ENCODE results near the gene HINT3.
"Not testable (repeated sequence)": the region's sequence is repeated elsewhere in the genome, so short reads cannot be mapped to it uniquely, and the experiment has no call there.

HINT3 gene

GRCh38 chr6:125956506-125957390 lies at the start of gene HINT3:
Gene HINT3 (plus strand): TSS chr6:125956770. CDS start chr6:125956978, 208 bp downstream.
- peak; percentile 99 for DNase-seq

- peak; percentile 22 for DNase-seq
These were observed 46.0 kb upstream of the HINT3 start for GRCh38 chr6:125910527-125910926.

- DNase-seq = not testable (repeated sequence)
These were observed 45.5 kb upstream of the HINT3 start for GRCh38 chr6:125911051-125911451.

- DNase-seq = not testable (repeated sequence)
These were observed 44.1 kb upstream of the HINT3 start for GRCh38 chr6:125912430-125912829.

DNA sequence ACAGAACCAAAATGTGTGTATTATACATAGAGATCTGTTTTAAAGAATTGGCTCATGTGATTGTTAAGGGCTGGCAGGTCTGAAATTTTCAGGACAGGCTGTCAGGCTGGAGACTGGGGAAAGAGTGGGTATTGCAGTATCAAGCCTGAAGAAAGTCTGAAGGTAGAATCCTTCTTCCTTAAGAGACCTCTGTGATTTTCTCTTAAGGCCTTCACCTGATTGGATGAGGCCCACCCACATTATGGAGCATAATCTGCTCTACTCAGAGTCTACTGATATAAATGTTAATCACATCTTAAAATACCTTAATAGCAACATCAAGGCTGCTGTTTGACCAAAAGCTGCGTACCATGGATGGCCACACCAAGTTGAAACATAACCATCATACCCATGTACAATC lies 43.4 kb upstream of the HINT3 start:
- no peak for DNase-seq

GRCh38 chr6:125913864-125914351 lies 42.7 kb upstream of the HINT3 start:
- DNase-seq = no peak

- DNase-seq = no peak
These were observed 38.3 kb upstream of the HINT3 start for GRCh38 chr6:125918230-125918629.

DNA sequence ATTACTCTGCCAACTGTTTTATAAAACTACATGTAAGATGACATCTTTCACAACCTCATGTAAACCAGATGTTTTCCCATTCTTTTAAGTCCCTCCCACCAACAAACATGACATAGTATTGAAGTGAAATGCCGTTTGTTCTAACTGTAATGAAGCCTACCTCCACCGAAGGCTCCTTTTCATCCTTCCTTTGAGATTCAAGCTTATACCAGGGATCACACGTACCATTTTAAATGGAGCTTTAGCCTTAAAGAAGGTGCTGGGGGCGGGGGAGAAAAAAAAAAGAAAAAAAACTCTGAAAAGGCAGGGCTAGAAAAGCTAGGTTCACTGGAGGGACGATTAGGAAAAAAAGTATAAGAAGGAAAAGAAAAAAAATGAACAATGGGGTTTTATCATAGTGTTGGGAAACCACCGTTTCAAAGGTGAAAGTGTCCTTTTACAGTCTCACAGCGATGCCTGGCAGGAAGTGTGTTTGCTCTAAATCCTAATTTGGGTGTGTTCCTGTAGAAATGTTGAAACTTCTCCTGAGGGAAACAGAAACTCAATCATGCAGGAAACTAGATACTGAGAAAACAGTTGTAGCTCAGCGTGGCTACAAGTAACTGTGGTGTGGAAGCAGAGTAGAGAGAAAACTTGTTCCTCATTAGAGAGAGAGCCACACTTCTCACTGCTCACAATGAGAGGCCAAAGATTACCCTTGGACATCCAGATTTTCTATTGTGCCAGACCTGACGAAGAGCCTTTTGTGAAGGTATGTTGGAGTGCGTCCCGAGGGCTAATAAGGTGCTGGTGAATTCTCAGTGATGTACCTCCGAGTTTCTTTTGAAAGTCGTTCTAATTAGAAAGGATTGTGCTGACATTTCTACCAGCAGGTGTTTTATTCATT lies 37.6 kb upstream of the HINT3 start:
- peak; percentile 62 for DNase-seq

- no peak for DNase-seq
These were observed 37.0 kb upstream of the HINT3 start for GRCh38 chr6:125919618-125920017.

- no peak for DNase-seq
These were observed 34.2 kb upstream of the HINT3 start for GRCh38 chr6:125922322-125922860.

- DNase-seq = no peak
These were observed 33.1 kb upstream of the HINT3 start for GRCh38 chr6:125923366-125923877.

GRCh38 chr6:125924169-125924568 lies 32.4 kb upstream of the HINT3 start:
- DNase-seq = no peak

DNA sequence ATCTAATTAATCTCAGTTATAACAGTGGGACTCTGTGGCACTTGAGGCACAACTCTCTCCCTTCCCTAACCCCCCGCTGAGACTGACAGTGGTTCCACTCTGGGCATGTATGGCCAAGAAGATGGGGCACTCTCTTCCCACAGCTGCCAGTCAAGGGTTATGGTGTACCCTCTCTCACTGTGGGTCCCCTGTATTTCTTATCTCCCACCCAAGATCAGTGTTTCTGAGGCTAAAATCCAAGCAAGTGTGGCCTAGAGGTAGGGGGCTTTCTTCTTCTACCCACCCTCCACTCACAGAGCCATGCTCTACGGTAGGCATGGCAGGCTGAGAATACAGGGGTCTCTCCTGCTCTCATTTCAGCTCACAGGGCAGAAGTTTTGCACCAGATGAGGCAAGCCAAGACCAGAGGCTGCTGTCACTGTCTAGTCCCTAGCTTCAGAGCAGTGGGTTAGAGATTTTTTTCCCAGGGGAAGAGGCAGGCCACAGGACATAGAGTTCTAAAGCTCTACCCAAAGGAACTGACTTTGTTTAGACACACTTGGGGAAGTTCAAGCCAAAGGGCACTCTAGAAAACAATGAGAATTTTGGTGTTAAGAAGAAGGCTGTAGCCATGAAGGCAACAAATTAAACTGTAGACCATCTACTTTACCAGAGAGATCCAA lies 31.7 kb upstream of the HINT3 start:
- no peak for DNase-seq

DNA sequence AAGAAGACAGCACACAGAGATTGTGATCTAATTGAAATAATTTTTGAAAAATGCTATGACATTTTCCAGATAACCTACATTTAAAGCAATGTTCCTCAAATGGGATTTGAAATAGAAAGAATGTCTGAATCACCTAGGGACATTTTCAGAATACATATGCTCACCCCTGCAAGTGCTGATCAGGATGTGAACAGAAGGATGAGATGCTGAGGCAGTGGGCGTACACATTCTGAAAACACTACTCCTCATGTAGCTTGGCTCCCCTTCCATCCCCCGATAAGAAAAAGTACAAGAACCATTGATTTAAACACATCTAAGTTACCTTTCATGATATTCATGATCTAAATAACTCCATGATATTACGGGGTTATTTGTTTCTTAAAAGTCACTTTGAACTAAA lies 29.9 kb upstream of the HINT3 start:
- no peak for DNase-seq

- no peak for DNase-seq
These were observed 28.8 kb upstream of the HINT3 start for GRCh38 chr6:125927761-125928160.

DNA sequence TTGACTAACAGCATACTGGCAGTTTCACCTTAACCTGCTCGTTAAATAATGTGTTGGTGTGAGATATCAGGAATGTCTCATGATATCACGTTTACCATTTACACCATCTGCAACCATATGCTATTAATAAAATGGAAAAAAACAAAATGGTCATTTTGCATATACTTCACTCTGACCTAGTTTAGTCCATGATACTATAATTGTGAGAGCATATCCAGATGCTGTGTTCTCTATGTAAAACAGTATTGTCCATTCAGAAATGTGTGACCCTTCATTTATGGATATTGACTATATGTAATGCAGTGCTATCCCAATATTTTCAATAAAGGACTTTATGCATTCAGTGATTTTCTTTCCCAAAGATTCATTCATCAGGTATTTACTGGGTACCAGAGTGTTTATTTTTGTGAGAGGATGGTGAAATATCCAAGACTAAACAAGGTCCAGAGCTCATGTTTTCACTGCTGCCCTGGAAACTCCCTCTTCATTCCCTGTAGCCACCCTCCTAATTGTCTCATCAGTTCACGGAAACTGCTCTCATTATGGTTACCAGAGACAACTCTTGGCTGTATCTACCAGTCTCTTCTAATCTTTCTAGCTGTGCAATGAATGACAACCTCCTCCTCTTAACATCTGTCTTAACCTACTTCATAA lies 25.7 kb upstream of the HINT3 start:
- DNase-seq = no peak

GRCh38 chr6:125931733-125932450 lies 24.7 kb upstream of the HINT3 start:
- DNase-seq = no peak

DNA sequence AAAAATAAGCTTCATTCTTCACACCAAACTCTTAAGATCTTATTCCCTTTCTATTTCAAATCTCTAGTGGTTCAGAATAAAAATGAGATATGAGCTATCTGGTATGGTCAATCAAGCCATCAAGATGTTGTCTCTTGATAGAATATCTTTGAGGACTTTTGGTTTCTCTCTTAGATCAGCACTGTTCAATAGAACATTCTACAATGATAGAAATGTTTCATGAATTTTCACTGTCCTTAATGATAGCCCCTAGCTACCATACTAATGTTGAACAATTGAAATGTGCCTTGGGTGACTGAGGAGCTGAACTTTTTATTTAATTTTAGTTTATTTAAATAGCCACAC lies 24.1 kb upstream of the HINT3 start:
- DNase-seq = no peak

DNA sequence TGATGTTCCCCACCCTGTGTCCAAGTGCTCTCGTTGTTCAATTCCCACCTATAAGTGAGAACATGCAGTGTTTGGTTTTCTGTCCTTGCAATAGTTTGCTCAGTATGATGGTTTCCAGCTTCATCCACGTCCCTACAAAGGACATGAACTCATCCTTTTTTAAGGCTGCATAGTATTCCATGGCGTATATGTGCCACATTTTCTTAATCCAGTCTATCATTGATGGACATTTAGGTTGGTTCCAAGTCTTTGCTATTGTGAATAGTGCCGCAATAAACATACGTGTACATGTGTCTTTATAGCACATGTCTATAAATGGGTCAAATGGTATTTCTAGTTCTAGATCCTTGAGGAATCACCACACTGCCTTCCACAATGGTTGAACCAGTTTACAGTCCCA lies 21.1 kb upstream of the HINT3 start:
- DNase-seq = not testable (repeated sequence)

- DNase-seq = no peak
These were observed 17.5 kb upstream of the HINT3 start for GRCh38 chr6:125939026-125939425.

DNA sequence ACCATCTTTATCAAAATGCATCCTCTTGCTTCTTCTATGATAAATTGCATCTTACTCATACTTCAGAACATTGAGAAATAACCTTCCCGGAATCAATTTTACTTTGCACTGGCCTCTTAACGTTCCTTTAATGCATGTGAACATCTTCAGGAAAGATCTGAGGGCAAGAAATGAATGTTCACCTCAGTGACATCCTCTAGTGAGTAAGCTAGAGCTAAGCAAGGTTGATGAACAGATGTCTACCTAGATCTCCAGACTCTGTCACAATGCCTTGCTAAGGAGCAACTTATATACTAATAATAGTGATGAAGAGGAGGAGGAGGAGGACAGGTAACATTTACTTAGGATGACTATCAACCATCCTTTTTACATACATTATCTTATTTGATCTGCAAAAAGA lies 16.8 kb upstream of the HINT3 start:
- DNase-seq = no peak

Data from stimulated activated CD4-positive, alpha-beta T cell treated with anti-CD3 and anti-CD28 coated beads, Interleukin-4, amount 100 ng/mL, for 24 hours (primary cell).